Astrocyte of the hippocampus (primary cell): ENCODE measurements around the gene CRYGC.
"Not testable (repeated sequence)": the region's sequence is repeated elsewhere in the genome, so short reads cannot be mapped to it uniquely, and the experiment has no call there.

Source experiments
- DNase-seq: peaks from one replicate; pipeline ENCODE4 v3.0.0; 2011; ENCODE audit warnings: low read depth, low spot score

CRYGC gene

GRCh38 chr2:208138334-208138733 lies 8.7 kb upstream of the CRYGC start:
- DNase-seq = not testable (repeated sequence)

- no peak for DNase-seq
These were observed 7.1 kb upstream of the CRYGC start for GRCh38 chr2:208136716-208137094.

- no peak for DNase-seq
These were observed 6.4 kb upstream of the CRYGC start for GRCh38 chr2:208135794-208136715.

DNA sequence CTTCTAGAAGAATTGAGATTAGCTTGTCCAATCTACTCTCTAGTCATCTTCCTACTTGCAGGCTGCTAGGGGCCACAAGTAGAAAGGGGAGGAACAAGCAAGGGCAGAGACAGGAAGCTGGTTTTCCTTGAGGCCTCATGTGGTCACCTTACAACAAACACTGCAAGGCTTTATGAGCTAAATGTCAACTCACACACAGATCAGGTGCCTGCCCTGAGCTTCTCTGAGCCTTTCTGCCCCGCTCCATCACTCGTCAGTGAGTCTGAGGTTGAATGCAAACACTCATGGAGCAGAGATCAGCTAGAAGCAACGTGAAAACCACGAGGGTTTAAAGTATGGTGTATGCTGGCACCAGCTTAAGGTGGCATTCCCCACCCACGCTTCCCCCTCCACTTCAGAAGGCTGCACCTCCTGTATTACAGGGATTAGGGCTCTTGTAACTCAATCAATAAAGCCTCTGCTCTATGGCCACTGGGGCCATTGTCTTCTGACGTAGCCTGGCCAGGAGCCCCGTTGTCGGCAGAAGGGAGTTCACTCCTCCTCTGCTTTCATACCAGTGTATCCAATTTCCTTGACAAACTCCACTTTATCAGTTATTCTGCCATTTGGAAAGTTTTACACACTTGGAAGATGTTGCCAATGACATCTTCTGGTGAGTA lies 5.4 kb upstream of the CRYGC start:
- DNase-seq = no peak

DNA sequence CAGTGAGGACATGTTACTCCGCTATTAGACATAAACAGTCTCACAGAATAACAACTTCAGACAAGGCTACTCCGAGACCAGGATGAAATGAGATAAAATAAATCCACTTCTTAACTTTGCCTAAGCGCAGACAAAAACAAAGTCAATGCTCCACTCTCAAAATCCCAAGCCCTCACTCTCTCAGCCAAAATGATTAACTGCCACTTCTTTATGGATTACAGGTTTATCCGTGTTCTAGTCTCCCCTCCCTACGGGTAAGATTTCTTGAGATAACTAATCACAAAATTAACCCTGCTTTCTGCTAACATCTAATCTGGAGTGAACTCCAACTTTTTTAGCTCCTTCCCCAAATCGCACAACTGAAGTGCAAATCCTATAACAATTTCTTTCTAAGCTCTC lies 1.1 kb upstream of the CRYGC start:
- DNase-seq = no peak

DNA sequence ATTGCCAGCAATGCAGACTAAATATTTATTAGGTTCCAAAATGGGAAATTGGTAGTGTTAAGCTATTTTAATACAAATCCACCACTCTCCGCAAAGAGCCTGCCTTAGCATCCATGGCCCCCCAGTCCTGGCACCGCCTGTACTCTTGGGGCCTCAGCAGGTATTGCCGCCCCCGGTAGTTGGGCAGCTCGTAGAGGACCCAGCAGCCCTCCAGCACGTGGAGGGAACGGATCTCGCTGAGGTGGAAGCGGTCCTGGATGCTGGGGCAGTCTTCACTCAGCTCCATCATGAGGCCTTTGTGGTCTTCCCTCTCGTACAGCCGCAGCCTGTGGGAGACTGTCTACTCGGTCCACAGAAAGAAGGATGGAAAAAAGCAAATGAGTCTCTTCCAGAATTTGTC lies 1.5 kb downstream of the CRYGC start:
- DNase-seq = no peak

GRCh38 chr2:208127090-208127489 lies 2.5 kb downstream of the CRYGC start:
- DNase-seq = no peak

- no peak for DNase-seq
These were observed 4.4 kb downstream of the CRYGC start for GRCh38 chr2:208125251-208125650.

GRCh38 chr2:208124013-208124715 lies 5.5 kb downstream of the CRYGC start, which contains the start of gene CRYGD:
CRYGD (minus strand) TSS chr2:208124524; CDS start chr2:208124473, 51 bp downstream.
- DNase-seq = peak; percentile 44

DNA sequence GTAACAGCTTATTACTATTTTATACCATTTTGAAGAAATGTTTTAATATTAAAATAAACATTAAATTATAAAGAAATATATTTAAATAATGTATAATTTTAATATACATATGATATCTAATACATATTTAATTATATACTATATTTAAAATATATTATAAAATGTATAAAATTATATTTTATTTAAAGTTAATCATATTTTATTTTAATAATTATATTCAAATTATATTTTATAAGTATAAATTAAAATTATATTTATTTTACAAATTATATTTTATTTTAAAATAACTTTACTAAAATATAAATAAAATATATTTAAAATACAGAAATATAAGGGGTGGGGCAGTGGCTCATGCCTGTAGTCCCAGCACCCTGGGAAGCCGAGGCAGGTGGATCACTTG lies 7.4 kb downstream of the CRYGC start:
- DNase-seq = no peak

GRCh38 chr2:208118918-208119317 lies 10.7 kb downstream of the CRYGC start:
- no peak for DNase-seq

- DNase-seq = not testable (repeated sequence)
These were observed 12.2 kb downstream of the CRYGC start for GRCh38 chr2:208117390-208117789.

DNA sequence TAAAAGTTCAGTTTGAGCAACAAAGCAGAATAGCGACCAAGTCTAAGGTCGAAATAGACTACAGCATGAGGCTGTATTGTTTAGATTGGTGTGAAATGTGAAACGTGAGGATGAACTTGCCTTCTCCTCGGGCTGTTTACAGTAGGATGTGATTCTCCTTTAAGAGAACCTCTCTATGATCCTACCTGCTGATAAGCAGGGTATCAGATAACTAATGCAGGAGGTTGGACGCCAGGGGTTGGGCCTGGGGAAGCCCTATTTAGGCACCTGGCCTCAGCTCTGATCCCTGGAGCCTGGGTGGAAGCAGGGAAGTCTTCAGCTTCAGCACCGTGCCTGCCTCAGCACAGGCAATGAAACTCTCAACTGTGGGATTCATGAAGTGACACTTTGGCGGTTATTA lies 16.7 kb downstream of the CRYGC start:
- no peak for DNase-seq

DNA sequence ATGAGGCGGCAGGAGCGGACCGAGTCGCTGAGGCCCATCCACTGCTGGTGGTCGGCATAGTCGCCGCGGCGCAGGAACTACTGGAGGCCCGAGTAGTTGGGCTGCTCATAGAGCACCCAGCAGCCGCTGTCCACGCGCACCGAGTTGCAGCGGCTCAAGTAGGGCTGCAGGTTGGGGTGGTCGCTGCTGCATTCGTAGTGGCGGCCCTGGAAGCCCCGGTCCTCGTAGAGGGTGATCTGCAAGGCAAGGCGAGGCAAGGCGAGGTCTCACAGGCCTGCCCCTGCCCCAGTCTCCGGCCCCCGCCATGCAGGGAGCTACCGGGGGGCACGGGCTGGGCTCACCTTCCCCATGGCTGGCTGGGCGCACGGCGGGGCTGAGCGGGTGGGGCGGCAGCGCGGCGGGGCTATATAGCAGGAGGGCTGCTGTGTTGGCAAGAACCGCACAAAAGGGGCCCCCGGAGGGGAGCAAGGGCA lies 17.3 kb downstream of the CRYGC start:
- not testable (repeated sequence) for DNase-seq

GRCh38 chr2:208103616-208104015 lies 26.0 kb downstream of the CRYGC start:
- DNase-seq = no peak

- peak; percentile 63 for DNase-seq
These were observed 27.7 kb downstream of the CRYGC start for GRCh38 chr2:208101716-208102631.

DNA sequence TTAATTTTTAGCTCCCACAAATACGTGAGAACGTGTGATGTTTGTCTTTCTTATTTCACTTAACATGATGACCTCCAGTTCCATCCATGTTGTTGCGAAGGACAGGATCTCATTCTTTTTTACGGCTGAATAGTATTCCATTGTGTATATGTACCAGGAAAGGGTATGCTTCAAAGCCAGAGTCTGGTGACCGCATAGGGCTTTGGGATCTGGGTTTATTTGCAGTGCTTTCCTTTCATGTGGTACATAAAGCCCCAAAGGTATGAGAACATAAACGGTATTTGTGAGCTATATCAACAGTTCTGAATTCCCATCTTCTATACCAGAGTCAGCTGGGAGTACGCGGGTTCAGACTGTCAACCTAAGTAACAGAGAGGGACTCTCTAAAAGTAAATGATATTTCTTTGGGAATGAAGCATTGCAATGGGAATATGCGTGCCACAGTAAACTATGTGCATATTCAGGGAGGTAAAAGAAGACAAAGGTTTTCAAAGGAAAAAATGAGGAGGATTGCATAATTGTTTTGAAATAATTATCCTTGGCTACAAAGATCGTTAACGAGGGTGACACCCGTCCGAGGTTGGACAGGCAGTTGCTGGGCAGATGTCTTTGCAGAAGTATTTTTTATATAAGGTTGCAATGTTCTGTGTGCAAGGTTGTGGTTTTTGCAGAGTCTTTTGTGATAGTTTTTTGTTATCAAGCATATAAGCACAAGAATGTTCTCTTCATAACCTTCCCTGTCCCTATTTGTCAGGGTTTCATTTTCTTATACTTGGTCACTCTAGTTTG lies 29.8 kb downstream of the CRYGC start:
- DNase-seq = no peak

GRCh38 chr2:208098701-208099100 lies 30.9 kb downstream of the CRYGC start:
- not testable (repeated sequence) for DNase-seq

DNA sequence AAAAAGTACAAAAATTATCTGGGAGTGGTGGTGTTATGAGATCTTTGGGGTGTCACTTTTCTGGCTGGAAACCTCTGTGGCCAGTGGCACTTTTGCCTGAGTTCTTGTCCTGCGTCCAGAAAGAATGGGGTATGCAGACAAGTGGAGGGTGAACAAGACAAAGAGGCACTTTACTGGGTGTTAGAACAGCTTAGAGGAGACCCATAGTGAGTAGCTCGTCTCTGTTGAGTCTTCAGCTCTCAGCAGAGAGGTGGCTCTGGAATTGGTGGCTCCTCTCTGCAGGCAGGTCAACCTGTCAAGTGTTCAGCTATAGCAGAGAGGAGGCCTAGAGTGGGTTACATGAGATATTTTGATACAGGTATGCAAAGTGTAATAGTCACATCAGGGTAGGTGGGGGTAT lies 31.4 kb downstream of the CRYGC start:
- no peak for DNase-seq

- peak; percentile 89 for DNase-seq
These were observed 31.8 kb downstream of the CRYGC start for GRCh38 chr2:208097801-208098200.
